Measurements from ENCODE around the gene TRAK2.
"Not testable (repeated sequence)": the region's sequence is repeated elsewhere in the genome, so short reads cannot be mapped to it uniquely, and the experiment has no call there.

Gene TRAK2

GRCh38 chr2:201432621-201433393, 18.5 kb downstream of the TRAK2 start:
- Histone ChIP-seq H3K4me2 (ENCODE audit: low read depth, low read length, poor library complexity, severe bottlenecking) (peak overlapping the region; percentile 63), H3K27me3 (ENCODE audit: insufficient read depth, low read length, poor library complexity, severe bottlenecking) (no peaks in the 10 kb centered on the region), H3K4me3 (ENCODE audit: low read length, poor library complexity, severe bottlenecking) (peak overlapping the region; percentile 24), H3F3A (ENCODE audit: low read depth) (peaks cover 3% of the 10 kb centered on the region; the same call in 1 of the 2 replicates), H3K9ac (ENCODE audit: low read depth, low read length, poor library complexity, severe bottlenecking) (peak overlapping the region; percentile 32), H3K9me2 (replicated peaks; ENCODE audit: low read depth, low read length) (no peaks in the 10 kb centered on the region), H3K36me3 (ENCODE audit: insufficient read depth, low read length) (no peaks in the 10 kb centered on the region), H3K79me2 (ENCODE audit: insufficient read depth, low read length) (peaks cover 21% of the 10 kb centered on the region; the same call in 1 of the 2 replicates), H3K9me3 (ENCODE audit: insufficient read depth, low read depth, low read length) (no peaks in the 10 kb centered on the region; the same call in 1 of the 2 replicates), H4K20me1 (ENCODE audit: insufficient read depth, low read length, poor library complexity, severe bottlenecking) (no peaks in the 10 kb centered on the region), H2AFZ (ENCODE audit: low read length) (no peak overlapping the region), H3K4me1 (ENCODE audit: insufficient read depth, low read length, poor library complexity, severe bottlenecking) (peaks cover 32% of the 10 kb centered on the region)
- TF ChIP-seq EZH2phosphoT487 (IDR thresholded peaks at IDR 0.05; ENCODE audit: borderline replicate concordance): no peak
- no peak for TF ChIP-seq CTCF (conservative IDR thresholded peaks at IDR 0.05; ENCODE audit: low read length)

- peak overlapping the region; percentile 24 for H3K4me3 ChIP-seq (ENCODE audit: low read length, poor library complexity, severe bottlenecking)
- H3K9ac ChIP-seq (ENCODE audit: low read depth, low read length, poor library complexity, severe bottlenecking): peak overlapping the region; percentile 32
- H3F3A ChIP-seq (ENCODE audit: low read depth): peaks cover 3% of the 10 kb centered on the region; the same call in 1 of the 2 replicates
- no peaks in the 10 kb centered on the region for H3K9me2 ChIP-seq (replicated peaks; ENCODE audit: low read depth, low read length)
- TF ChIP-seq CTCF (conservative IDR thresholded peaks at IDR 0.05; ENCODE audit: low read length): no peak
- peak overlapping the region; percentile 63 for H3K4me2 ChIP-seq (ENCODE audit: low read depth, low read length, poor library complexity, severe bottlenecking)
- H3K9me3 ChIP-seq (ENCODE audit: insufficient read depth, low read depth, low read length): no peaks in the 10 kb centered on the region; the same call in 1 of the 2 replicates
- H3K79me2 ChIP-seq (ENCODE audit: insufficient read depth, low read length): peaks cover 21% of the 10 kb centered on the region; the same call in 1 of the 2 replicates
- H3K4me1 ChIP-seq (ENCODE audit: insufficient read depth, low read length, poor library complexity, severe bottlenecking): peaks cover 32% of the 10 kb centered on the region
- no peaks in the 10 kb centered on the region for H4K20me1 ChIP-seq (ENCODE audit: insufficient read depth, low read length, poor library complexity, severe bottlenecking)
- H3K27me3 ChIP-seq (ENCODE audit: insufficient read depth, low read length, poor library complexity, severe bottlenecking): no peaks in the 10 kb centered on the region
- peak overlapping the region; percentile 51; the same call in 1 of the 2 replicates for H2AFZ ChIP-seq (ENCODE audit: low read length)
- no peaks in the 10 kb centered on the region for H3K36me3 ChIP-seq (ENCODE audit: insufficient read depth, low read length)
Measured at GRCh38 chr2:201432038-201432620, 19.1 kb downstream of the TRAK2 start.

- Histone ChIP-seq H3K27me3 (ENCODE audit: insufficient read depth, low read length, poor library complexity, severe bottlenecking) (no peaks in the 10 kb centered on the region), H3K4me2 (ENCODE audit: low read depth, low read length, poor library complexity, severe bottlenecking) (no peak overlapping the region), H3K9me3 (ENCODE audit: insufficient read depth, low read depth, low read length) (no peaks in the 10 kb centered on the region; the same call in 1 of the 2 replicates), H2AFZ (ENCODE audit: low read length) (no peak overlapping the region), H3K4me3 (ENCODE audit: low read length, poor library complexity, severe bottlenecking) (no peak overlapping the region), H3K36me3 (ENCODE audit: insufficient read depth, low read length) (no peaks in the 10 kb centered on the region), H3K9me2 (replicated peaks; ENCODE audit: low read depth, low read length) (no peaks in the 10 kb centered on the region), H3K79me2 (ENCODE audit: insufficient read depth, low read length) (peaks cover 25% of the 10 kb centered on the region; the same call in 1 of the 2 replicates), H3K9ac (ENCODE audit: low read depth, low read length, poor library complexity, severe bottlenecking) (no peak overlapping the region), H4K20me1 (ENCODE audit: insufficient read depth, low read length, poor library complexity, severe bottlenecking) (no peaks in the 10 kb centered on the region), H3K4me1 (ENCODE audit: insufficient read depth, low read length, poor library complexity, severe bottlenecking) (peaks cover 32% of the 10 kb centered on the region), H3F3A (ENCODE audit: low read depth) (peaks cover 3% of the 10 kb centered on the region; the same call in 1 of the 2 replicates)
- no peak for TF ChIP-seq CTCF (conservative IDR thresholded peaks at IDR 0.05; ENCODE audit: low read length)
- TF ChIP-seq EZH2phosphoT487 (IDR thresholded peaks at IDR 0.05; ENCODE audit: borderline replicate concordance): no peak
Measured at GRCh38 chr2:201430839-201431238, 20.4 kb downstream of the TRAK2 start.

- H3K36me3 ChIP-seq (ENCODE audit: insufficient read depth, low read length); H2AFZ ChIP-seq (ENCODE audit: low read length); H3F3A ChIP-seq (ENCODE audit: low read depth); H3K9me3 ChIP-seq (ENCODE audit: insufficient read depth, low read depth, low read length); H3K4me2 ChIP-seq (ENCODE audit: low read depth, low read length, poor library complexity, severe bottlenecking); H3K9ac ChIP-seq (ENCODE audit: low read depth, low read length, poor library complexity, severe bottlenecking); H3K9me2 ChIP-seq (replicated peaks; ENCODE audit: low read depth, low read length); H3K4me3 ChIP-seq (ENCODE audit: low read length, poor library complexity, severe bottlenecking); H3K27me3 ChIP-seq (ENCODE audit: insufficient read depth, low read length, poor library complexity, severe bottlenecking); H4K20me1 ChIP-seq (ENCODE audit: insufficient read depth, low read length, poor library complexity, severe bottlenecking): not testable (repeated sequence)
- H3K4me1 ChIP-seq (ENCODE audit: insufficient read depth, low read length, poor library complexity, severe bottlenecking): peaks cover 32% of the 10 kb centered on the region
- H3K79me2 ChIP-seq (ENCODE audit: insufficient read depth, low read length): peaks cover 25% of the 10 kb centered on the region; the same call in 1 of the 2 replicates
Measured at GRCh38 chr2:201430322-201430721, 20.9 kb downstream of the TRAK2 start.

DNA sequence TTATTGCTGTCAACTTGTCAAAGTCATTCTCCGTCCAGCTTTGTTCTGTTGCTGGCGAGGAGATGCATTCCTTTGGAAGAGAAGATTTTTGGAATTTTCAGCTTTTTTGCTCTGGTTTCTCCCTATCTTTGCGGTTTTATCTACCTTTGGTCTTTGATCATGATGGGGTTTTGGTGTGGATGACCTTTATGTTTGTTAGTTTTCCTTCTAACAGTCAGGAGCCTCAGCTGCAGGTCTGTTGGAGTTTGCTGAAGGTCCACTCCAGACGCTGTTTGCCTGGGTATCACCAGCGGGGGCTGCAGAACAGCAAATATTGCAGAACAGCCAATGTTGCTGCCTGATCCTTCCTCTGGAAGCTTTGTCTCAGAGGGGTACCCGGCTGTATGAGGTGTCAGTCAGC, 21.4 kb downstream of the TRAK2 start:
- H3K4me2 ChIP-seq (ENCODE audit: low read depth, low read length, poor library complexity, severe bottlenecking); H3K4me3 ChIP-seq (ENCODE audit: low read length, poor library complexity, severe bottlenecking); H3K9me2 ChIP-seq (replicated peaks; ENCODE audit: low read depth, low read length); H3K9ac ChIP-seq (ENCODE audit: low read depth, low read length, poor library complexity, severe bottlenecking); H3K27me3 ChIP-seq (ENCODE audit: insufficient read depth, low read length, poor library complexity, severe bottlenecking); H3K9me3 ChIP-seq (ENCODE audit: insufficient read depth, low read depth, low read length); H2AFZ ChIP-seq (ENCODE audit: low read length); H3F3A ChIP-seq (ENCODE audit: low read depth); H4K20me1 ChIP-seq (ENCODE audit: insufficient read depth, low read length, poor library complexity, severe bottlenecking); H3K36me3 ChIP-seq (ENCODE audit: insufficient read depth, low read length): not testable (repeated sequence)
- peaks cover 23% of the 10 kb centered on the region; the same call in 1 of the 2 replicates for H3K79me2 ChIP-seq (ENCODE audit: insufficient read depth, low read length)
- H3K4me1 ChIP-seq (ENCODE audit: insufficient read depth, low read length, poor library complexity, severe bottlenecking): peaks cover 35% of the 10 kb centered on the region

All from Loucy (cell line).